K562 (cell line): ENCODE measurements around the gene B3GAT3. TPM values are rescaled to one million over a fixed set of nuclear protein-coding genes. Genes with fewer than 3 reads are reported as not detected.

Experiments
- ATF1 ChIP-seq, 2 experiments: fragments of 450-650 bp in 1 of 2; IDR thresholded peaks; 2 replicates each; pipeline ENCODE4 v1.6.1; 2016; ENCODE audit warnings: missing compliant biosample characterization in 1 of 2, missing genetic modification characterization in 1 of 2
- DPF2 ChIP-seq: fragments of 450-650 bp; IDR thresholded peaks from 2 replicates; pipeline ENCODE4 v1.6.1; 2016
- HDAC1 ChIP-seq, 2 experiments: fragments of 450-650 bp; IDR thresholded peaks; 2 replicates each; pipeline ENCODE4 v1.6.1; 2016 to 2017; ENCODE audit warnings: inconsistent platforms in 1 of 2, mild to moderate bottlenecking in 1 of 2, moderate library complexity in 1 of 2
- MGA ChIP-seq: fragments of 450-650 bp; IDR thresholded peaks from 2 replicates; pipeline ENCODE4 v1.6.1; 2016; ENCODE audit warnings: mild to moderate bottlenecking, moderate library complexity
- MNT ChIP-seq, 2 experiments: fragments of 450-650 bp; conservative IDR thresholded peaks; 2 replicates each; pipeline ENCODE4 v1.6.1; 2017; ENCODE audit warnings: mild to moderate bottlenecking in 2 of 2, moderate library complexity in 2 of 2
- NR2F6 ChIP-seq: fragments of 450-650 bp; formaldehyde crosslinking; IDR thresholded peaks from 2 replicates; pipeline ENCODE4 v1.4.0; 2020; ENCODE audit warnings: mild to moderate bottlenecking
- NR4A1 ChIP-seq, 2 experiments: fragments of 250-450 bp in 1 of 2; fragments of 450-650 bp in 1 of 2; sonication (Bioruptor Pico) in 1 of 2; IDR thresholded peaks; 2 replicates each; pipeline versions ENCODE4 v1.4.0 to v1.6.1; 2016 to 2020; ENCODE audit warnings: mild to moderate bottlenecking in 2 of 2, missing compliant biosample characterization in 1 of 2, missing genetic modification characterization in 1 of 2, moderate library complexity in 1 of 2
- NUFIP1 ChIP-seq: fragments of 450-650 bp; IDR thresholded peaks from 2 replicates; pipeline ENCODE4 v1.6.1; 2018; ENCODE audit not compliant: partially characterized antibody
- RFX7 ChIP-seq: fragments of 250-450 bp; sonication (Bioruptor Pico); IDR thresholded peaks from 2 replicates; pipeline ENCODE4 v1.5.1; 2021; ENCODE audit warnings: mild to moderate bottlenecking
- SMC3 ChIP-seq: conservative IDR thresholded peaks from 2 replicates; pipeline ENCODE4 v1.6.1; 2011; ENCODE audit warnings: low read depth, low read length, improper control_type of control experiment; ENCODE audit not compliant: insufficient read depth
- ZNF140 ChIP-seq: fragments of 250-450 bp; sonication (Bioruptor Pico); IDR thresholded peaks from 2 replicates; pipeline ENCODE4 v1.8.0; 2021; ENCODE audit warnings: moderate library complexity, mild to moderate bottlenecking, inconsistent platforms
- ZNF212 ChIP-seq: fragments of 450-650 bp; formaldehyde crosslinking; IDR thresholded peaks from 2 replicates; pipeline ENCODE4 v1.4.0; 2020; ENCODE audit warnings: mild to moderate bottlenecking
- ZNF695 ChIP-seq: fragments of 450-650 bp; formaldehyde crosslinking; IDR thresholded peaks from 2 replicates; pipeline ENCODE4 v1.4.0; 2020; ENCODE audit warnings: mild to moderate bottlenecking, moderate library complexity
- ZNF764 ChIP-seq: fragments of 250-450 bp; sonication (Bioruptor Pico); IDR thresholded peaks from 2 replicates; pipeline ENCODE4 v1.4.0; 2020; ENCODE audit warnings: low read depth, mild to moderate bottlenecking, moderate library complexity
- polyA plus RNA-seq, 8 experiments: library from polyadenylated mRNA; depleted of rRNA in 4 of 8; stranded (reverse) in 5 of 8; unstranded in 3 of 8; fragments of >200 nt; fragmentation: Nextera tagmentation in 2 of 8; fragmentation: Illumina TruSeq in 1 of 8; extraction: Ambion mirVana in 2 of 8; extraction: Trizol in 1 of 8; gene quantifications; 2 replicates each; pipeline versions ENCODE4 v1.2.1 to v1.2.3, GENCODE V29; 2011 to 2014; ENCODE audit warnings: inconsistent platforms in 1 of 8, missing spikeins in 1 of 8
- total RNA-seq, 7 experiments: library from RNA; depleted of rRNA in 6 of 7; stranded (reverse); fragments of >200 nt in 6 of 7; fragmentation: Illumina TruSeq in 2 of 7; extraction: Trizol in 2 of 7; gene quantifications; 2 replicates each; pipeline versions ENCODE4 v1.2.1 to v1.2.3, GENCODE V29; 2011 to 2021; ENCODE audit warnings: low replicate concordance in 1 of 7

B3GAT3 gene
- total and polyA plus RNA-seq, 9 of the 15 experiments (the other 6 are each of a cell fraction or from before 2014, with no cell fraction given), result 0.30 to 64.0 (median 21.4) TPM

- TF ChIP-seq DPF2, result 0 out of 2 replicates have a peak, but pooled peaks have one; percentile 16
- TF ChIP-seq NR4A1 (CRISPR knock-in tag; IDR thresholded peaks at IDR 0.05), result peak; percentile 55; the same call in 1 of the 2 replicates
- no peak for TF ChIP-seq NR4A1 (tag; IDR thresholded peaks at IDR 0.05)
- no peak for TF ChIP-seq ATF1 (CRISPR knock-in tag; IDR thresholded peaks at IDR 0.05)
- peak; percentile 28; the same call in 1 of the 2 replicates for TF ChIP-seq ATF1 (tag; IDR thresholded peaks at IDR 0.05)
- peak in 1 of 2 experiments; percentile 61; a peak in 3 of 4 replicates for TF ChIP-seq MNT (conservative IDR thresholded peaks at IDR 0.05)
- TF ChIP-seq ZNF764, result 0 out of 2 replicates have a peak, but pooled peaks have one; percentile 29
- 0 out of 2 replicates have a peak, but pooled peaks have one; percentile 32 for TF ChIP-seq NR2F6
- TF ChIP-seq ZNF212 (CRISPR knock-in tag), result 0 out of 2 replicates have a peak, but pooled peaks have one; percentile 25
- TF ChIP-seq SMC3, result no peak
- no peak for TF ChIP-seq NUFIP1
- TF ChIP-seq ZNF140, result no peak
- TF ChIP-seq RFX7 (CRISPR knock-in tag), result no peak
- TF ChIP-seq MGA, result peak; percentile 93
- TF ChIP-seq HDAC1 (IDR thresholded peaks at IDR 0.05), result peak in 1 of 2 experiments; percentile 45; a peak in 1 of 4 replicates
- no peak for TF ChIP-seq ZNF695 (CRISPR knock-in tag)
Measured at GRCh38 chr11:62602141-62603071, 19.4 kb downstream of the B3GAT3 start (continued).
